Ishikawa (cell line): ENCODE results near the gene NKAIN2.

Experiments used
- CEBPB ChIP-seq: IDR thresholded peaks from 2 replicates; pipeline ENCODE4 v1.6.1; 2012
- CREB1 ChIP-seq: IDR thresholded peaks from 2 replicates; pipeline ENCODE4 v1.6.1; 2012; ENCODE audit warnings: low read depth
- EGR1 ChIP-seq: IDR thresholded peaks from 2 replicates; pipeline ENCODE4 v1.6.1; 2012
- EP300 ChIP-seq: IDR thresholded peaks from 2 replicates; pipeline ENCODE4 v1.6.1; 2012; ENCODE audit warnings: borderline replicate concordance
- FOXM1 ChIP-seq: IDR thresholded peaks from 2 replicates; pipeline ENCODE4 v1.6.1; 2012; ENCODE audit warnings: low read depth, borderline replicate concordance
- NFIC ChIP-seq: IDR thresholded peaks from 2 replicates; pipeline ENCODE4 v1.6.1; 2012
- RAD21 ChIP-seq: IDR thresholded peaks from 2 replicates; pipeline ENCODE4 v1.6.1; 2012; ENCODE audit warnings: low read depth
- TAF1 ChIP-seq: IDR thresholded peaks from 2 replicates; pipeline ENCODE4 v1.6.1; 2012; ENCODE audit warnings: low read depth, mild to moderate bottlenecking
- TCF12 ChIP-seq: IDR thresholded peaks from 2 replicates; pipeline ENCODE4 v1.6.1; 2012; ENCODE audit warnings: low read depth
- TEAD4 ChIP-seq: IDR thresholded peaks from 2 replicates; pipeline ENCODE4 v1.6.1; 2012
- USF1 ChIP-seq: IDR thresholded peaks from 2 replicates; pipeline ENCODE4 v1.6.1; 2012
- YY1 ChIP-seq: IDR thresholded peaks from 2 replicates; pipeline ENCODE4 v1.6.1; 2012; ENCODE audit warnings: low read depth
- ZBTB7A ChIP-seq: IDR thresholded peaks from 2 replicates; pipeline ENCODE4 v1.6.1; 2012; ENCODE audit warnings: low read depth
- TF ChIP-seq, protein P1 (sequence below): IDR thresholded peaks from 2 replicates; pipeline ENCODE4 v1.6.1; 2012; ENCODE audit warnings: low read depth, mild to moderate bottlenecking
- TF ChIP-seq, protein P2 (sequence below): IDR thresholded peaks from 2 replicates; pipeline ENCODE4 v1.6.1; 2012

The NKAIN2 gene

DNA sequence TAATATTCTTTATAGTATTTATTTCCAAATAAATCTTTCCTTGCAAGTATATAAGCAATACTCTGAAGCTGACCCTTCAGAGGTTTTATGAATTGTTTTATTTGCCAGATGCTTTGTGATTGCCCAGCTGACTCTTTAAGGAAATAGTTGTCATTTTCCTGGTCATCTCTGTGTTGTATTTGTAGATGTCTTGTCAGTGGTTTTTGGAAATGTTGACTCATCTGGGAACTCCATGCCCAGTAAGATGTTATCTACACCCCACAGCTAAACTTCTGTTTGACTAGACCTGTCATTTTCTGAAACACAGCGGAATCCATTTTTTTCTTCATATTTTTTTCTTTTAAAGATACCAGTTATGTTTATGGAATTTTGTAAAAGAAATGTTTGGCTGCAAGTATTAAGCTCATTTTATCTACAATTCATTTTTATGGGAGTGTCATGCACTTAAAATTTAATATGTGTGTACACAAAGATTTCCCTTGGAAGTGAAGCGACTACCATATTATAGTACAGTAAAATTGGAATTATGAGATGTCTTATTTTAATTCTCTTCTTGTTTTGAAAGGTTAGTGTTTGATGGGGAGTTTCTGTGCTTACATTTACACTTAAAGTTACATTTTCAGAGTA is 491.0 kb downstream of the NKAIN2 start:
- no peak for TF ChIP-seq EGR1
- no peak for TF ChIP-seq TAF1
- TF ChIP-seq NFIC, result no peak
- no peak for TF ChIP-seq FOXM1
- TF ChIP-seq ZBTB7A, result no peak
- TF ChIP-seq TCF12, result no peak
- TF ChIP-seq CEBPB, result no peak
- no peak for TF ChIP-seq EP300
- no peak for TF ChIP-seq CREB1
- TF ChIP-seq USF1, result no peak
- no peak for TF ChIP-seq YY1
- TF ChIP-seq, protein P1, sequence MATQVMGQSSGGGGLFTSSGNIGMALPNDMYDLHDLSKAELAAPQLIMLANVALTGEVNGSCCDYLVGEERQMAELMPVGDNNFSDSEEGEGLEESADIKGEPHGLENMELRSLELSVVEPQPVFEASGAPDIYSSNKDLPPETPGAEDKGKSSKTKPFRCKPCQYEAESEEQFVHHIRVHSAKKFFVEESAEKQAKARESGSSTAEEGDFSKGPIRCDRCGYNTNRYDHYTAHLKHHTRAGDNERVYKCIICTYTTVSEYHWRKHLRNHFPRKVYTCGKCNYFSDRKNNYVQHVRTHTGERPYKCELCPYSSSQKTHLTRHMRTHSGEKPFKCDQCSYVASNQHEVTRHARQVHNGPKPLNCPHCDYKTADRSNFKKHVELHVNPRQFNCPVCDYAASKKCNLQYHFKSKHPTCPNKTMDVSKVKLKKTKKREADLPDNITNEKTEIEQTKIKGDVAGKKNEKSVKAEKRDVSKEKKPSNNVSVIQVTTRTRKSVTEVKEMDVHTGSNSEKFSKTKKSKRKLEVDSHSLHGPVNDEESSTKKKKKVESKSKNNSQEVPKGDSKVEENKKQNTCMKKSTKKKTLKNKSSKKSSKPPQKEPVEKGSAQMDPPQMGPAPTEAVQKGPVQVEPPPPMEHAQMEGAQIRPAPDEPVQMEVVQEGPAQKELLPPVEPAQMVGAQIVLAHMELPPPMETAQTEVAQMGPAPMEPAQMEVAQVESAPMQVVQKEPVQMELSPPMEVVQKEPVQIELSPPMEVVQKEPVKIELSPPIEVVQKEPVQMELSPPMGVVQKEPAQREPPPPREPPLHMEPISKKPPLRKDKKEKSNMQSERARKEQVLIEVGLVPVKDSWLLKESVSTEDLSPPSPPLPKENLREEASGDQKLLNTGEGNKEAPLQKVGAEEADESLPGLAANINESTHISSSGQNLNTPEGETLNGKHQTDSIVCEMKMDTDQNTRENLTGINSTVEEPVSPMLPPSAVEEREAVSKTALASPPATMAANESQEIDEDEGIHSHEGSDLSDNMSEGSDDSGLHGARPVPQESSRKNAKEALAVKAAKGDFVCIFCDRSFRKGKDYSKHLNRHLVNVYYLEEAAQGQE, result no peak
- TF ChIP-seq TEAD4, result no peak
- no peak for TF ChIP-seq RAD21
- TF ChIP-seq, protein P2, sequence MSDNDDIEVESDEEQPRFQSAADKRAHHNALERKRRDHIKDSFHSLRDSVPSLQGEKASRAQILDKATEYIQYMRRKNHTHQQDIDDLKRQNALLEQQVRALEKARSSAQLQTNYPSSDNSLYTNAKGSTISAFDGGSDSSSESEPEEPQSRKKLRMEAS, result no peak

- TF ChIP-seq TAF1 (no peak), TCF12 (no peak), CREB1 (no peak), EGR1 (no peak), TEAD4 (no peak), USF1 (no peak), EP300 (no peak), YY1 (no peak), NFIC (no peak), FOXM1 (no peak), RAD21 (no peak), ZBTB7A (no peak), CEBPB (no peak)
- TF ChIP-seq, protein P2, result no peak
- TF ChIP-seq, protein P1, result no peak
These were observed 493.8 kb downstream of the NKAIN2 start for GRCh38 chr6:124297507-124297906.

DNA sequence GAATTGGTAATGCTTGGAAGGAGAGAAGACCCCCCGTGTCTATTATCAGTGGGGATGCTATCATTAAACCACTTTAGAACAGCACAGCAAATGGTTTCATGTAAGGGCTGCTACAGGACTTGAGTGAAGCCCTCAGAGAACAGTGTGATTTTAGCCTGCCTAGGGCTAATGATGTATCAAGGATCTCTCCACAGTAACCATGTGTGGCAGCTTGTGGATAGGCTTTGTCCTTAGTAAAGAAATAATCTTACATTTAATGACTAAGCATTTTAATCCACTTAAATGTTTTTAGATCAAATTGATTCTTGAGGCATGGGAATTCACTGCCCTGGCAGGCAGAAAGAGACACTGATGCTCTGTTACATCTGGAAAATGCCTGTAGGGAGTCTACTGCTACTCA is 495.1 kb downstream of the NKAIN2 start:
- TF ChIP-seq CEBPB, result no peak
- TF ChIP-seq TCF12, result no peak

DNA sequence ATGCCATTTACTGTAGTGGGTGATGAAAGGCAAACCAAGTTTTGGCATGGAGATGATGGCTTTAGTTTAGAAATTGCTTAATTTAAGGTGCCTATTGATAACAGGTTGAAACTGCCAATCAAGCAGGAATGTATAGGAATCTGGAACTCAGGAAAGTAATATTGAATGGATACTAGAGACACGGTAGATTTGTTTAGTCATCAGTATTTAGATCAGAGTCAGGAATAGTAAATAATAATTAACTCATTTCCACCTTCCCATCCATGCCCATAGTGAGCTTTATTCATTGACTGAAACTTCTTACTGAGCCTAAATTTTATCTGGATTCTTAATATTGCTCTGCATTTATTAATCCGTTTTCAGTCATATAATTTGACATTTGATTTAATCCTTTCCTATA is 500.3 kb downstream of the NKAIN2 start:
- TF ChIP-seq FOXM1 (no peak), NFIC (no peak), EP300 (no peak), YY1 (no peak), EGR1 (no peak), CEBPB (no peak), TEAD4 (no peak), TAF1 (no peak), TCF12 (no peak), ZBTB7A (no peak), USF1 (no peak), RAD21 (no peak), CREB1 (no peak)
- TF ChIP-seq, protein P2, result no peak
- TF ChIP-seq, protein P1, result no peak
